Measurements from ENCODE around the gene MTG1.

The MTG1 gene

GRCh38 chr10:133455611-133456031, 61.7 kb downstream of the MTG1 start:
- TF ChIP-seq HDGF (IDR thresholded peaks at IDR 0.05; ENCODE audit: borderline replicate concordance) = no peak
- no peak for DNase-seq (ENCODE audit: extremely low spot score)
- POLR2A ChIA-PET = no interaction called here
- CTCF ChIA-PET = no interaction called here

- DNase-seq (ENCODE audit: extremely low spot score) = no peak
- ChIA-PET CTCF (no interaction called here), POLR2A (no interaction called here)
- TF ChIP-seq NFRKB (IDR thresholded peaks at IDR 0.05) (no peak), BHLHE40 (IDR thresholded peaks at IDR 0.05; ENCODE audit: borderline replicate concordance) (no peak), HDGF (IDR thresholded peaks at IDR 0.05; ENCODE audit: borderline replicate concordance) (no peak), ARNT (IDR thresholded peaks at IDR 0.05) (no peak), CTBP1 (IDR thresholded peaks at IDR 0.05; ENCODE audit: borderline replicate concordance) (no peak)
Observed at GRCh38 chr10:133456041-133456951, 62.3 kb downstream of the MTG1 start.

GRCh38 chr10:133457100-133457841, 63.3 kb downstream of the MTG1 start:
- TF ChIP-seq ELF4 (IDR thresholded peaks at IDR 0.05) (no peak), HDGF (IDR thresholded peaks at IDR 0.05; ENCODE audit: borderline replicate concordance) (no peak), SP1 (IDR thresholded peaks at IDR 0.05) (no peak), FOXA1 (IDR thresholded peaks at IDR 0.05) (no peak), ZNF384 (IDR thresholded peaks at IDR 0.05) (no peak), LEF1 (IDR thresholded peaks at IDR 0.05; ENCODE audit: borderline replicate concordance) (no peak), FOXM1 (IDR thresholded peaks at IDR 0.05; ENCODE audit: borderline replicate concordance) (no peak), BHLHE40 (IDR thresholded peaks at IDR 0.05; ENCODE audit: borderline replicate concordance) (no peak), FOXK2 (IDR thresholded peaks at IDR 0.05) (no peak)
- no peak for DNase-seq (ENCODE audit: extremely low spot score)
- ChIA-PET POLR2A (no interaction called here), CTCF (no interaction called here)

- ChIA-PET CTCF (no interaction called here), POLR2A (no interaction called here)
- no peak for TF ChIP-seq ZNF384 (IDR thresholded peaks at IDR 0.05)
- TF ChIP-seq LEF1 (IDR thresholded peaks at IDR 0.05; ENCODE audit: borderline replicate concordance) = no peak
- TF ChIP-seq ARNT (IDR thresholded peaks at IDR 0.05) = no peak
- TF ChIP-seq FOXA1 (IDR thresholded peaks at IDR 0.05) = no peak
- no peak for TF ChIP-seq SP1 (IDR thresholded peaks at IDR 0.05)
- TF ChIP-seq TARDBP (IDR thresholded peaks at IDR 0.05) = no peak
- no peak for TF ChIP-seq PKNOX1 (IDR thresholded peaks at IDR 0.05)
- no peak for TF ChIP-seq BHLHE40 (IDR thresholded peaks at IDR 0.05; ENCODE audit: borderline replicate concordance)
- no peak for TF ChIP-seq NFRKB (IDR thresholded peaks at IDR 0.05)
- TF ChIP-seq HDGF (IDR thresholded peaks at IDR 0.05; ENCODE audit: borderline replicate concordance) = no peak
- TF ChIP-seq FOXM1 (IDR thresholded peaks at IDR 0.05; ENCODE audit: borderline replicate concordance) = no peak
- no peak for TF ChIP-seq FOXK2 (IDR thresholded peaks at IDR 0.05)
- no peak for TF ChIP-seq ELF4 (IDR thresholded peaks at IDR 0.05)
- no peak for TF ChIP-seq SUZ12 (IDR thresholded peaks at IDR 0.05)
- no peak for TF ChIP-seq CTBP1 (IDR thresholded peaks at IDR 0.05; ENCODE audit: borderline replicate concordance)
- no peak for TF ChIP-seq L3MBTL2 (conservative IDR thresholded peaks at IDR 0.05)
- DNase-seq (ENCODE audit: extremely low spot score) = no peak
Observed at GRCh38 chr10:133458021-133458709, 64.2 kb downstream of the MTG1 start.

- DNase-seq (ENCODE audit: extremely low spot score) = no peak
- ChIA-PET CTCF (no interaction called here), POLR2A (no interaction called here)
- TF ChIP-seq ZNF384 (IDR thresholded peaks at IDR 0.05) (no peak), TARDBP (IDR thresholded peaks at IDR 0.05) (no peak), PKNOX1 (IDR thresholded peaks at IDR 0.05) (no peak), FOXA1 (IDR thresholded peaks at IDR 0.05) (no peak)
Observed at GRCh38 chr10:133458710-133459453, 64.9 kb downstream of the MTG1 start.

- ChIA-PET POLR2A (no interaction called here), CTCF (no interaction called here)
- no peak for DNase-seq (ENCODE audit: extremely low spot score)
- TF ChIP-seq PKNOX1 (IDR thresholded peaks at IDR 0.05) = no peak
Observed at GRCh38 chr10:133459454-133460207, 65.7 kb downstream of the MTG1 start.

Measured in HEK293T (cell line).